ENCODE data around the gene PIK3AP1.
"Not testable (repeated sequence)": the region's sequence is repeated elsewhere in the genome, so short reads cannot be mapped to it uniquely, and the experiment has no call there.

The PIK3AP1 gene

GRCh38 chr10:96683710-96684109, 36.6 kb downstream of the PIK3AP1 start:
- H3K9ac ChIP-seq (ENCODE audit: low read length), result no peak overlapping the region
- no peak for DNase-seq
- H2AFZ ChIP-seq (ENCODE audit: low read length), result no peak overlapping the region
- H3K4me2 ChIP-seq (ENCODE audit: low read depth, low read length), result no peak overlapping the region
- H3K79me2 ChIP-seq (ENCODE audit: low read length), result no peaks in the 10 kb centered on the region
- no peaks in the 10 kb centered on the region for H3K36me3 ChIP-seq (replicated peaks; ENCODE audit: insufficient read depth, low read length)
- no peaks in the 10 kb centered on the region for H4K20me1 ChIP-seq (ENCODE audit: insufficient read depth, low read length)
- no peak overlapping the region for H3K4me3 ChIP-seq (ENCODE audit: low read length)
- H3K27ac ChIP-seq (ENCODE audit: low read length), result no peak overlapping the region
- TF ChIP-seq CTCF (IDR thresholded peaks at IDR 0.05; ENCODE audit: low read length) (no peak), EZH2phosphoT487 (IDR thresholded peaks at IDR 0.05; ENCODE audit: low read length) (no peak), EZH2 (optimal IDR thresholded peaks at IDR 0.05; ENCODE audit: low read depth, low read length) (no peak)
- H3K9me2 ChIP-seq (replicated peaks; ENCODE audit: insufficient read depth, low read length), result no peaks in the 10 kb centered on the region
- no peaks in the 10 kb centered on the region for H3K27me3 ChIP-seq (replicated peaks; ENCODE audit: insufficient read depth, low read length)
- H3K9me3 ChIP-seq (replicated peaks; ENCODE audit: insufficient read depth, low read length), result no peaks in the 10 kb centered on the region
- H3K4me1 ChIP-seq (ENCODE audit: low read length), result no peaks in the 10 kb centered on the region
- no peaks in the 10 kb centered on the region for H3F3A ChIP-seq (ENCODE audit: insufficient read depth, low read length)

DNA sequence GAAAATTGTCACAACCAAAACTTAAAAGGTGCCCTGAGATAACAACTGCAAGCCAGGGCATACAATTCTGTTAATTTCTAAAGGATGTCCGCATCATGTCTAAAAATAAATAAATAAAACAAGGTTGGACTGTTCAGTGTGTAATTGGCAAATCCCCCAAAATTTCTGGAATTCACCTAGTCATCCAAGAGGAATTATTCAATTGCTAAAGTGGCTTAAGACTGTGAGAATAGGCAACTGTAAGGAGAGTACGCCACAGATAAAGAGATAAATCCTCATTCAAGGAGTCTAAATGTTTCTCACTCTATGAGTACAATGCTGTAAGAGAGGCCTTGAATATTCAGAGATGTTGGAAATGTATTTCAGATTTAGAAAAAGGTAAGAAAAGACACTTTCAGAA, 37.2 kb downstream of the PIK3AP1 start:
- H3K79me2 ChIP-seq (ENCODE audit: low read length), result no peaks in the 10 kb centered on the region
- H2AFZ ChIP-seq (ENCODE audit: low read length), result no peak overlapping the region
- no peaks in the 10 kb centered on the region for H3K36me3 ChIP-seq (replicated peaks; ENCODE audit: insufficient read depth, low read length)
- H3K4me2 ChIP-seq (ENCODE audit: low read depth, low read length), result no peak overlapping the region
- DNase-seq, result no peak
- H4K20me1 ChIP-seq (ENCODE audit: insufficient read depth, low read length), result no peaks in the 10 kb centered on the region
- TF ChIP-seq EZH2 (optimal IDR thresholded peaks at IDR 0.05; ENCODE audit: low read depth, low read length), result no peak
- no peak overlapping the region for H3K9ac ChIP-seq (ENCODE audit: low read length)
- no peaks in the 10 kb centered on the region for H3K27me3 ChIP-seq (replicated peaks; ENCODE audit: insufficient read depth, low read length)
- H3F3A ChIP-seq (ENCODE audit: insufficient read depth, low read length), result no peaks in the 10 kb centered on the region
- no peak overlapping the region for H3K27ac ChIP-seq (ENCODE audit: low read length)
- H3K9me3 ChIP-seq (replicated peaks; ENCODE audit: insufficient read depth, low read length), result no peaks in the 10 kb centered on the region
- H3K4me1 ChIP-seq (ENCODE audit: low read length), result no peaks in the 10 kb centered on the region
- no peak overlapping the region for H3K4me3 ChIP-seq (ENCODE audit: low read length)
- no peaks in the 10 kb centered on the region for H3K9me2 ChIP-seq (replicated peaks; ENCODE audit: insufficient read depth, low read length)

DNA sequence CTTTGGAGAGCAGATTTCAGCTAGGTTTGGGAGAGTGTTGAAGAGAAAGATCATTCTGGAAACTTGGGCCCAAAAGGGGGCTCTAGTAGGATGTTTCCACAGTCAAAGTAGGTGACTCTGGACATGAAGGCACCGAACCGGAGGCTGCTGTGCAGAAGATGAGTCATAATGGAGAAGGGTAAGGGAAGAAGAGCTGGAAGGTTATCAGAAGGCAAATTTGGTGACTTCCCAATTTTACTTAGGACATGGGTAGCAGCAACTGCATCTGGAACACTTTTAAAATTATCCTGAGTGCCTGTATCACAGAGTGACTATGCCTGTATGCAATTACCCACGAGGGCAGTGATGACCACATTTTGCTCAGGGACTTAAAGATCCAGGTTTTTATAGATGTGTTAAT, 38.8 kb downstream of the PIK3AP1 start:
- DNase-seq, result no peak
- TF ChIP-seq EZH2 (optimal IDR thresholded peaks at IDR 0.05; ENCODE audit: low read depth, low read length) (no peak), EZH2phosphoT487 (IDR thresholded peaks at IDR 0.05; ENCODE audit: low read length) (no peak), CTCF (IDR thresholded peaks at IDR 0.05; ENCODE audit: low read length) (no peak)
- Histone ChIP-seq H3K4me2 (ENCODE audit: low read depth, low read length) (no peak overlapping the region), H3K27me3 (replicated peaks; ENCODE audit: insufficient read depth, low read length) (no peaks in the 10 kb centered on the region), H3K9me3 (replicated peaks; ENCODE audit: insufficient read depth, low read length) (no peaks in the 10 kb centered on the region), H3K9me2 (replicated peaks; ENCODE audit: insufficient read depth, low read length) (no peaks in the 10 kb centered on the region), H3K36me3 (replicated peaks; ENCODE audit: insufficient read depth, low read length) (no peaks in the 10 kb centered on the region), H3K4me3 (ENCODE audit: low read length) (no peak overlapping the region), H3F3A (ENCODE audit: insufficient read depth, low read length) (no peaks in the 10 kb centered on the region), H3K79me2 (ENCODE audit: low read length) (no peaks in the 10 kb centered on the region), H2AFZ (ENCODE audit: low read length) (no peak overlapping the region), H3K9ac (ENCODE audit: low read length) (no peak overlapping the region), H3K27ac (ENCODE audit: low read length) (no peak overlapping the region), H3K4me1 (ENCODE audit: low read length) (no peaks in the 10 kb centered on the region), H4K20me1 (ENCODE audit: insufficient read depth, low read length) (no peaks in the 10 kb centered on the region)

DNA sequence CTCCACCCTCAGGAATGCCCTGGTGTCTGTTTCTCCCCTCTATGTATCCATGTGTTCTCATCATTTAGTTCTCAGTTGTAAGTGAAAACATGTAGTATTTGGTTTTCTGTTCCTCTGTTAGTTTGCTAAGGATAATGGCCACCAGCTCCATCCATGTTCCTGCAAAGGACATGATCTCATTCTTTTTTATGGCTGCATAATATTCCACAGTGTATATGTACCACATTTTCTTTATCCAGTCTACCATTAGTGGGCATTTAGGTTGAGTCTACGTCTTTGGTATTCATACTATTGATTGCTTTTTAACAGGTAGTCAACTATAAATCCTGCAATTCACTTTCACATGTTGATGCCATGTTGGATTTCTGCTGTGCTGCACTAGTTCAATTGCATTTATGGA, 39.9 kb downstream of the PIK3AP1 start:
- H3F3A ChIP-seq (ENCODE audit: insufficient read depth, low read length); H3K4me3 ChIP-seq (ENCODE audit: low read length); H3K4me2 ChIP-seq (ENCODE audit: low read depth, low read length); H3K79me2 ChIP-seq (ENCODE audit: low read length); H3K9ac ChIP-seq (ENCODE audit: low read length); H3K4me1 ChIP-seq (ENCODE audit: low read length); H3K9me2 ChIP-seq (replicated peaks; ENCODE audit: insufficient read depth, low read length); H2AFZ ChIP-seq (ENCODE audit: low read length); H3K27ac ChIP-seq (ENCODE audit: low read length); H4K20me1 ChIP-seq (ENCODE audit: insufficient read depth, low read length); H3K9me3 ChIP-seq (replicated peaks; ENCODE audit: insufficient read depth, low read length); H3K36me3 ChIP-seq (replicated peaks; ENCODE audit: insufficient read depth, low read length); H3K27me3 ChIP-seq (replicated peaks; ENCODE audit: insufficient read depth, low read length); DNase-seq: not testable (repeated sequence)
